Stimulated activated CD4-positive, alpha-beta T cell treated with anti-CD3 and anti-CD28 coated beads, Interleukin-4, amount 100 ng/mL, for 4 hours (primary cell): ENCODE results near the gene GRM2.

ENCODE experiments used
- DNase-seq, 2 experiments: peaks; one replicate each; pipeline ENCODE4 v3.0.0-alpha.2; 2020

Gene GRM2

GRCh38 chr3:51706788-51707731 lies at the start of gene GRM2:
Gene GRM2 (plus strand): TSS chr3:51707068. CDS start chr3:51708984, 1,916 bp downstream.
- DNase-seq: peak in 1 of 2 experiments; percentile 21

- no peak for DNase-seq
Observed at GRCh38 chr3:51657234-51657633, 49.6 kb upstream of the GRM2 start.

- no peak for DNase-seq
Observed at GRCh38 chr3:51659942-51660341, 46.9 kb upstream of the GRM2 start.

- no peak for DNase-seq
Observed at GRCh38 chr3:51662456-51662855, 44.4 kb upstream of the GRM2 start.

GRCh38 chr3:51668756-51669155 lies 38.1 kb upstream of the GRM2 start:
- no peak for DNase-seq

GRCh38 chr3:51669241-51670052 lies 37.4 kb upstream of the GRM2 start:
- DNase-seq: peak; percentile 69 to 76

- peak in 1 of 2 experiments; percentile 26 for DNase-seq
Observed at GRCh38 chr3:51670053-51670822, 36.6 kb upstream of the GRM2 start.

- peak; percentile 91 to 94 for DNase-seq
Observed at GRCh38 chr3:51670823-51671733, 35.8 kb upstream of the GRM2 start, which contains the start of gene TEX264. Gene TEX264 (plus strand): TSS chr3:51671252. CDS start chr3:51674305, 3,053 bp downstream.

- peak; percentile 43 to 48 for DNase-seq
Observed at GRCh38 chr3:51671734-51672475, 35.0 kb upstream of the GRM2 start.

- DNase-seq: no peak
Observed at GRCh38 chr3:51673181-51673801, 33.6 kb upstream of the GRM2 start.

- DNase-seq: no peak
Observed at GRCh38 chr3:51673802-51674654, 32.8 kb upstream of the GRM2 start.

GRCh38 chr3:51675201-51675611 lies 31.7 kb upstream of the GRM2 start:
- peak in 1 of 2 experiments; percentile 37 for DNase-seq

GRCh38 chr3:51676102-51676640 lies 30.7 kb upstream of the GRM2 start:
- no peak for DNase-seq

GRCh38 chr3:51677358-51677757 lies 29.5 kb upstream of the GRM2 start:
- no peak for DNase-seq

GRCh38 chr3:51678186-51678585 lies 28.7 kb upstream of the GRM2 start:
- DNase-seq: no peak

GRCh38 chr3:51678641-51679040 lies 28.2 kb upstream of the GRM2 start:
- no peak for DNase-seq

GRCh38 chr3:51679318-51679717 lies 27.6 kb upstream of the GRM2 start:
- no peak for DNase-seq

- no peak for DNase-seq
Observed at GRCh38 chr3:51679777-51680176, 27.1 kb upstream of the GRM2 start.

GRCh38 chr3:51680196-51680595 lies 26.7 kb upstream of the GRM2 start:
- no peak for DNase-seq
